H1 (cell line): ENCODE measurements around the gene ARMH3. TPM values are rescaled to one million over a fixed set of nuclear protein-coding genes. Genes with fewer than 3 reads are reported as not detected.

Source experiments
- CTCF ChIA-PET: fragments of 300-600 bp; sonication (Branson Sonifier 250); formaldehyde crosslinking; loops from one replicate; lab custom pipeline; 2021; ENCODE audit not compliant: partially characterized antibody; lab: Charles Lee
- POLR2A ChIA-PET: fragments of 300-600 bp; sonication (Branson Sonifier 250); formaldehyde crosslinking; loops from one replicate; lab custom pipeline; 2021; ENCODE audit warnings: inconsistent platforms; ENCODE audit not compliant: partially characterized antibody; lab: Charles Lee
- DNase-seq, 2 experiments: peaks; one replicate each; pipeline versions ENCODE4 v3.0.0 to v3.0.0-alpha.2; 2010 to 2022; ENCODE audit warnings: low spot score in 2 of 2, low read depth in 1 of 2, mixed read lengths in 1 of 2
- FAIRE-seq: peaks from 2 replicates; lab custom pipeline; 2011; peaks lifted over from hg19 to GRCh38; lab: Jason Lieb, UNC
- H2AFZ ChIP-seq: 2 replicates; pipeline ENCODE4 v1.8.1; 2012; ENCODE audit warnings: low read length, inconsistent platforms
- H2AK5ac ChIP-seq: 2 replicates; pipeline ENCODE4 v1.6.1; 2013; ENCODE audit warnings: low read depth, low read length
- H2BK120ac ChIP-seq: replicated peaks from 2 replicates; pipeline ENCODE3; 2013; ENCODE audit warnings: low read depth, low read length, inconsistent platforms
- H2BK12ac ChIP-seq: 2 replicates; pipeline ENCODE4 v1.6.1; 2013; ENCODE audit warnings: low read depth, low read length
- H2BK15ac ChIP-seq: 2 replicates; pipeline ENCODE4 v1.6.1; 2013; ENCODE audit warnings: low read length
- H2BK20ac ChIP-seq: 2 replicates; pipeline ENCODE4 v1.6.1; 2013; ENCODE audit warnings: low read length
- H2BK5ac ChIP-seq: 2 replicates; pipeline ENCODE4 v1.6.1; 2013; ENCODE audit warnings: low read depth, low read length
- H3K14ac ChIP-seq: 2 replicates; pipeline ENCODE4 v1.6.1; 2013; ENCODE audit warnings: inconsistent platforms; ENCODE audit not compliant: insufficient read length
- H3K18ac ChIP-seq: 2 replicates; pipeline ENCODE4 v1.6.1; 2013; ENCODE audit warnings: low read length; ENCODE audit errors: extremely low read depth
- H3K23ac ChIP-seq: 2 replicates; pipeline ENCODE4 v1.6.1; 2013; ENCODE audit warnings: inconsistent platforms; ENCODE audit not compliant: insufficient read length
- H3K23me2 ChIP-seq: 2 replicates; pipeline ENCODE4 v1.6.1; 2013; ENCODE audit warnings: low read depth, low read length
- H3K27ac ChIP-seq: 2 replicates; pipeline ENCODE4 v1.6.1; 2011; ENCODE audit warnings: low read depth, low read length, inconsistent platforms
- H3K27me3 ChIP-seq, 4 experiments: replicated peaks in 1 of 4; 1 replicate in 1 of 4; 2 replicates in 3 of 4; pipeline versions ENCODE4 v1.6.1 to v1.8.1; 2011 to 2013; ENCODE audit warnings: low read length in 3 of 4, mild to moderate bottlenecking in 3 of 4, inconsistent platforms in 2 of 4, mixed read lengths in 2 of 4, moderate library complexity in 1 of 4; ENCODE audit not compliant: control insufficient read depth in 3 of 4, insufficient read depth in 3 of 4; ENCODE audit errors: extremely low read depth in 1 of 4
- H3K36me3 ChIP-seq, 4 experiments: 2 replicates each; pipeline versions ENCODE4 v1.6.1 to v1.8.1; 2011 to 2013; ENCODE audit warnings: mild to moderate bottlenecking in 4 of 4, low read length in 3 of 4, moderate library complexity in 2 of 4, control low read depth in 1 of 4, inconsistent platforms in 1 of 4; ENCODE audit not compliant: insufficient read depth in 4 of 4, control insufficient read depth in 2 of 4
- H3K4ac ChIP-seq: replicated peaks from 2 replicates; pipeline ENCODE3; 2013; ENCODE audit warnings: low read length, low read depth, mixed read lengths, inconsistent platforms; ENCODE audit not compliant: insufficient read length
- H3K4me1 ChIP-seq, 4 experiments: replicated peaks in 1 of 4; 1 replicate in 1 of 4; 2 replicates in 3 of 4; pipeline versions ENCODE4 v1.6.1 to v1.8.1; 2011 to 2013; ENCODE audit warnings: low read length in 3 of 4, inconsistent platforms in 2 of 4, mixed read lengths in 1 of 4; ENCODE audit not compliant: insufficient read depth in 4 of 4, control insufficient read depth in 3 of 4
- H3K4me2 ChIP-seq, 2 experiments: 2 replicates each; pipeline versions ENCODE4 v1.6.1 to v1.8.1; 2011 to 2013; ENCODE audit warnings: low read depth in 2 of 2, low read length in 2 of 2, control low read depth in 1 of 2, inconsistent platforms in 1 of 2, mild to moderate bottlenecking in 1 of 2; ENCODE audit not compliant: insufficient read depth in 1 of 2
- H3K4me3 ChIP-seq, 4 experiments: fragments of 200-600, 300-600 bp in 1 of 4; sonication (generic), shearing (Covaris generic), sonication (Bioruptor Twin) in 1 of 4; 2 replicates each; pipeline versions ENCODE4 v1.5.1 to v1.8.1; 2011 to 2016; ENCODE audit warnings: low read length in 4 of 4, low read depth in 3 of 4, control low read depth in 2 of 4, inconsistent platforms in 2 of 4, mild to moderate bottlenecking in 2 of 4, mixed read lengths in 1 of 4, moderate library complexity in 1 of 4; ENCODE audit not compliant: insufficient read depth in 2 of 4; ENCODE audit errors: extremely low read depth in 1 of 4
- H3K56ac ChIP-seq: replicated peaks from 2 replicates; pipeline ENCODE3; 2013; ENCODE audit warnings: low read depth, mild to moderate bottlenecking, mixed read lengths, low read length, inconsistent platforms; ENCODE audit not compliant: insufficient read length
- H3K79me1 ChIP-seq: 2 replicates; pipeline ENCODE4 v1.6.1; 2013; ENCODE audit warnings: low read depth, low read length, control low read depth
- H3K79me2 ChIP-seq, 2 experiments: 2 replicates each; pipeline versions ENCODE4 v1.6.1 to v1.8.1; 2012 to 2013; ENCODE audit warnings: low read length in 2 of 2, mild to moderate bottlenecking in 2 of 2, inconsistent platforms in 1 of 2; ENCODE audit not compliant: insufficient read depth in 2 of 2, control insufficient read depth in 1 of 2
- H3K9ac ChIP-seq, 4 experiments: replicated peaks in 1 of 4; 1 replicate in 1 of 4; 2 replicates in 3 of 4; pipeline versions ENCODE4 v1.6.1 to v1.8.1; 2011 to 2013; ENCODE audit warnings: low read depth in 3 of 4, low read length in 3 of 4, control low read depth in 2 of 4, mild to moderate bottlenecking in 2 of 4, moderate library complexity in 2 of 4, inconsistent platforms in 1 of 4; ENCODE audit errors: extremely low read depth in 1 of 4
- H3K9me3 ChIP-seq, 2 experiments: 2 replicates each; pipeline versions ENCODE4 v1.6.1 to v1.8.1; 2012 to 2013; ENCODE audit warnings: mild to moderate bottlenecking in 2 of 2, moderate library complexity in 2 of 2, control low read depth in 1 of 2, inconsistent platforms in 1 of 2, low read depth in 1 of 2, low read length in 1 of 2, mixed read lengths in 1 of 2; ENCODE audit not compliant: insufficient read depth in 2 of 2
- H4K20me1 ChIP-seq, 2 experiments: replicated peaks in 1 of 2; 2 replicates each; pipeline versions ENCODE3 to v1.8.1; 2011 to 2013; ENCODE audit warnings: inconsistent platforms in 2 of 2, low read length in 2 of 2, mild to moderate bottlenecking in 1 of 2; ENCODE audit not compliant: insufficient read depth in 2 of 2, control insufficient read depth in 1 of 2
- H4K5ac ChIP-seq: 2 replicates; pipeline ENCODE4 v1.6.1; 2013; ENCODE audit warnings: low read length, low read depth, mixed read lengths, inconsistent platforms; ENCODE audit not compliant: insufficient read length
- H4K8ac ChIP-seq: 2 replicates; pipeline ENCODE4 v1.8.0; 2013; ENCODE audit warnings: mild to moderate bottlenecking, moderate library complexity, low read length, inconsistent platforms; ENCODE audit not compliant: insufficient read depth; ENCODE audit errors: extremely low read depth
- H4K91ac ChIP-seq: replicated peaks from 2 replicates; pipeline ENCODE3; 2013; ENCODE audit warnings: low read length, mixed read lengths, inconsistent platforms; ENCODE audit not compliant: insufficient read length
- BCL11A ChIP-seq, 2 experiments: IDR thresholded peaks; one replicate each; pipeline ENCODE4 v1.6.1; 2011; ENCODE audit warnings: low read depth in 2 of 2, low read length in 2 of 2, mild to moderate bottlenecking in 2 of 2
- MAFK ChIP-seq: IDR thresholded peaks from 2 replicates; pipeline ENCODE4 v1.6.1; 2012; ENCODE audit warnings: low read depth, mild to moderate bottlenecking, improper control_type of control experiment, low read length
- WGBS, 2 experiments: shearing (Covaris generic) in 1 of 2; methylation state at CpG; one replicate each; pipeline versions ENCODE4 v1.1.6 to v1.1.7; 2013 to 2015; ENCODE audit warnings: low lambda C conversion rate in 2 of 2, mixed read lengths in 2 of 2, inconsistent platforms in 1 of 2, low coverage in 1 of 2, missing lambda C conversion rate in 1 of 2; ENCODE audit not compliant: insufficient replicate concordance in 2 of 2, insufficient coverage in 1 of 2, insufficient read length in 1 of 2; ENCODE audit errors: extremely low coverage in 1 of 2, missing lambda C conversion rate in 1 of 2; 5-methylcytosine and 5-hydroxymethylcytosine counted together
- polyA plus RNA-seq, 7 experiments: library from polyadenylated mRNA; depleted of rRNA in 3 of 7; stranded (reverse) in 5 of 7; unstranded in 2 of 7; fragments of >200 nt in 5 of 7; fragments of 200-250 nt in 2 of 7; gene quantifications; 1 replicate in 5 of 7; 2 replicates in 1 of 7; 4 replicates in 1 of 7; pipeline versions ENCODE4 v1.2.1 to v1.2.3, GENCODE V29; 2011 to 2013; ENCODE audit warnings: missing spikeins in 2 of 7, mixed read lengths in 2 of 7
- total RNA-seq: library from RNA; stranded (reverse); fragmentation: NEBNext Ultra II Directional; extraction: Animal tissue kit (Norgen Biotek cat#: 25700); gene quantifications from 2 replicates; pipeline ENCODE4 v1.2.1, GENCODE V29; 2021

Gene ARMH3
- total and polyA plus RNA-seq, 2 of the 8 experiments (the other 6 are each of a cell fraction or from before 2014, with no cell fraction given) = 11.6 to 18.3 TPM

DNA sequence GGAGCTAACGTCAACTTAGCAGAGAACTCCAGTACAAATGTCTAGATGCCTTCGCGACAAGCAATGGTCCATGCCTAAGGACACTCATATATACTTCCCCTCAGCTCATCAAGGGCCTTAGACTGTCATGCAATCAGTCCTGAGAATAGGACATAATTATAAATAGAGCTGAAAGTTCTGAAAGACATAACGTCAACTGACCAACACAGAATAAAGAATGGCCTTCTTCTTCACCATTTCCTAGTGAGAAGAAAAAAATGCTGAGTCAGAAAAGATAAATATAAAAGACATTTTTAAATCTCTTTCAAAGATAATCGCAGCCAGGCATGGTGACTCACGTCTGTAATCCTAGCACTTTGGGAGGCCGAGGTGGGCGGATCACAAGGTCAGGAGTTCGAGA is 83.2 kb downstream of the ARMH3 start:
- no peak overlapping the region for H3K4ac ChIP-seq
- H3K4me3 ChIP-seq = no peak overlapping the region
- H2BK5ac ChIP-seq = no peak overlapping the region
- no peak overlapping the region for H3K9ac ChIP-seq
- H3K4me2 ChIP-seq = no peak overlapping the region
- peaks cover 0 to 2% (median 1%) of the 10 kb centered on the region in 4 experiments; a peak in 2 of 7 replicates for H3K4me1 ChIP-seq
- H4K91ac ChIP-seq = no peak overlapping the region
- H3K9me3 ChIP-seq = no peaks in the 10 kb centered on the region
- FAIRE-seq (no peak), DNase-seq (no peak)
- H3K79me1 ChIP-seq = no peaks in the 10 kb centered on the region
- no peak overlapping the region for H2BK15ac ChIP-seq
- no peak overlapping the region for H3K14ac ChIP-seq
- H3K18ac ChIP-seq = no peak overlapping the region
- H4K8ac ChIP-seq = no peak overlapping the region
- H4K20me1 ChIP-seq = no peaks in the 10 kb centered on the region
- H2BK120ac ChIP-seq = no peak overlapping the region
- no peaks in the 10 kb centered on the region for H3K27me3 ChIP-seq
- H3K23me2 ChIP-seq = no peaks in the 10 kb centered on the region
- H3K56ac ChIP-seq = no peak overlapping the region
- H3K27ac ChIP-seq = no peak overlapping the region
- no peak overlapping the region for H2AFZ ChIP-seq
- TF ChIP-seq MAFK (peak; percentile 39; the same call in 1 of the 2 replicates), BCL11A (IDR thresholded peaks at IDR 0.05; ENCODE audit: low read depth in 2 of 2, low read length in 2 of 2) (no peak)
- CTCF ChIA-PET = interaction anchor here (0.7 to 3.2 kb wide), 7 partner anchors 12 to 133 kb away, joined by 3 to 20 read pairs (median 4); no protein-coding TSS in a partner anchor
- no peak overlapping the region for H4K5ac ChIP-seq
- WGBS, 2 experiments = 93% methylated on average over 9 of the region's 9 CpGs; no CpG with 5 or more reads in 1 of the 2 experiments
- no peak overlapping the region for H2BK12ac ChIP-seq
- no peak overlapping the region for H2BK20ac ChIP-seq
- POLR2A ChIA-PET = interaction anchor here (0.9 kb wide), 1 partner anchor 14 kb away, joined by 3 read pairs; no protein-coding TSS in a partner anchor
- H2AK5ac ChIP-seq = no peak overlapping the region
- H3K79me2 ChIP-seq = no peaks in the 10 kb centered on the region
- H3K36me3 ChIP-seq = peaks cover 0 to 4% (median 0%) of the 10 kb centered on the region in 4 experiments; a peak in 2 of 8 replicates
- H3K23ac ChIP-seq = no peak overlapping the region
